Esophagus muscularis mucosa (tissue), 4 donors: ENCODE measurements around the gene MB21D2. TPM values are rescaled to one million over a fixed set of nuclear protein-coding genes. Genes with fewer than 3 reads are reported as not detected.

Experiments
- DNase-seq: peaks from one replicate; pipeline ENCODE4 v3.0.0-alpha.2; 2017; ENCODE audit errors: extremely low spot score
- H3K27ac ChIP-seq, 4 donors: fragments of 200-600 bp; sonication (generic); replicated peaks in 1 of 4; 1 replicate in 3 of 4; 2 replicates in 1 of 4; pipeline ENCODE4 v1.5.1; 2016 to 2019; ENCODE audit warnings: mild to moderate bottlenecking in 1 of 4
- H3K27me3 ChIP-seq, 4 donors: fragments of 200-600 bp; sonication (generic); one replicate each; pipeline versions ENCODE4 v1.5.1 to v1.6.0; 2016 to 2019
- H3K36me3 ChIP-seq, 4 donors: fragments of 200-600 bp; sonication (generic); one replicate each; pipeline ENCODE4 v1.5.1; 2016 to 2019
- H3K4me1 ChIP-seq, 4 donors: fragments of 200-600 bp; sonication (generic); one replicate each; pipeline ENCODE4 v1.5.1; 2016 to 2019
- H3K4me3 ChIP-seq, 4 donors: fragments of 200-600 bp; sonication (generic); 1 replicate in 2 of 4; 2 replicates in 2 of 4; pipeline ENCODE4 v1.5.1; 2016 to 2019; ENCODE audit warnings: mild to moderate bottlenecking in 4 of 4, moderate library complexity in 1 of 4
- H3K9me3 ChIP-seq, 4 donors: fragments of 200-600 bp; sonication (generic); 1 replicate in 3 of 4; 2 replicates in 1 of 4; pipeline ENCODE4 v1.5.1; 2016 to 2019
- CTCF ChIP-seq, 3 experiments: fragments of 200-600 bp in 2 of 3; fragments of 450-650 bp in 1 of 3; sonication (generic) in 2 of 3; IDR thresholded peaks; one replicate each; pipeline ENCODE4 v1.5.1; 2017 to 2019; ENCODE audit warnings: antibody characterized with exemption in 3 of 3, mild to moderate bottlenecking in 2 of 3, moderate library complexity in 1 of 3
- EP300 ChIP-seq: sonication (generic); formaldehyde crosslinking; IDR thresholded peaks from one replicate; pipeline ENCODE4 v1.6.1; 2017; ENCODE audit warnings: antibody characterized with exemption
- POLR2A ChIP-seq: fragments of 450-650 bp; IDR thresholded peaks from one replicate; pipeline ENCODE4 v1.6.1; 2017; ENCODE audit warnings: antibody characterized with exemption, moderate library complexity, mild to moderate bottlenecking, low read depth
- POLR2AphosphoS5 ChIP-seq, 2 donors: sonication (generic); formaldehyde crosslinking; IDR thresholded peaks; one replicate each; pipeline ENCODE4 v1.6.1; 2017; ENCODE audit warnings: antibody characterized with exemption in 2 of 2
- WGBS: methylation state at CpG from one replicate; pipeline ENCODE4 v1.1.5; 2018; 5-methylcytosine and 5-hydroxymethylcytosine counted together
- intact Hi-C: fragments of 100-400 bp; cut with DNase I; formaldehyde crosslinking; loops from one replicate; pipeline ENCODE4 v1.15.1; 2023
- total RNA-seq, 4 donors: library from RNA; depleted of rRNA; stranded (reverse); fragments of >200 nt; gene quantifications; one replicate each; pipeline versions ENCODE4 v1.1.0 to v1.2.1, GENCODE V29; 2016

The MB21D2 gene
- total RNA-seq, 4 donors from 2014 or later: 5.4 to 11.5 (median 8.2) TPM

GRCh38 chr3:192866804-192867203 lies 50.9 kb downstream of the MB21D2 start:
- Histone ChIP-seq H3K4me1 (peaks cover 18 to 59% (median 41%) of the 10 kb centered on the region in 4 donors), H3K9me3 (no peaks in the 10 kb centered on the region), H3K27me3 (no peaks in the 10 kb centered on the region), H3K36me3 (no peaks in the 10 kb centered on the region), H3K27ac (peak overlapping the region in 1 of 4 donors; percentile 31), H3K4me3 (no peak overlapping the region)
- DNase-seq: no peak
- WGBS: 92% methylated on average over 3 of the region's 3 CpGs
- TF ChIP-seq EP300: no peak
- TF ChIP-seq POLR2AphosphoS5 (IDR thresholded peaks at IDR 0.05): no peak
- no peak for TF ChIP-seq CTCF (IDR thresholded peaks at IDR 0.05)
- no peak for TF ChIP-seq POLR2A
- intact Hi-C loops: no loop called here

- H3K36me3 ChIP-seq: no peaks in the 10 kb centered on the region
- no peaks in the 10 kb centered on the region for H3K9me3 ChIP-seq
- DNase-seq: no peak
- H3K4me1 ChIP-seq: peaks cover 10 to 53% (median 34%) of the 10 kb centered on the region in 4 donors
- TF ChIP-seq CTCF (IDR thresholded peaks at IDR 0.05) (no peak), POLR2A (no peak), POLR2AphosphoS5 (IDR thresholded peaks at IDR 0.05) (peak; percentile 57 to 62), EP300 (no peak)
- H3K4me3 ChIP-seq: no peak overlapping the region
- intact Hi-C loops: no loop called here
- H3K27me3 ChIP-seq: no peaks in the 10 kb centered on the region
- peak overlapping the region in 1 of 4 donors; percentile 17 for H3K27ac ChIP-seq
- WGBS: 59% methylated on average over 3 of the region's 3 CpGs
These were observed 52.7 kb downstream of the MB21D2 start for GRCh38 chr3:192864941-192865340.

GRCh38 chr3:192863091-192863420 lies 54.6 kb downstream of the MB21D2 start:
- Histone ChIP-seq H3K9me3 (no peaks in the 10 kb centered on the region), H3K4me3 (no peak overlapping the region), H3K27ac (no peak overlapping the region), H3K4me1 (peaks cover 14 to 46% (median 36%) of the 10 kb centered on the region in 4 donors), H3K27me3 (no peaks in the 10 kb centered on the region), H3K36me3 (no peaks in the 10 kb centered on the region)
- TF ChIP-seq POLR2AphosphoS5 (IDR thresholded peaks at IDR 0.05) (no peak), CTCF (IDR thresholded peaks at IDR 0.05) (no peak), POLR2A (no peak), EP300 (no peak)
- intact Hi-C loops: no loop called here
- WGBS: 76% methylated on average over 4 of the region's 4 CpGs
- DNase-seq: no peak

- intact Hi-C loops: no loop called here
- WGBS: 99% methylated on average over 7 of the region's 7 CpGs
- H3K27ac ChIP-seq: no peak overlapping the region
- peaks cover 10 to 43% (median 34%) of the 10 kb centered on the region in 4 donors for H3K4me1 ChIP-seq
- H3K9me3 ChIP-seq: no peaks in the 10 kb centered on the region
- TF ChIP-seq POLR2A (no peak), CTCF (IDR thresholded peaks at IDR 0.05) (no peak), POLR2AphosphoS5 (IDR thresholded peaks at IDR 0.05) (no peak), EP300 (no peak)
- no peak overlapping the region for H3K4me3 ChIP-seq
- no peaks in the 10 kb centered on the region for H3K27me3 ChIP-seq
- DNase-seq: no peak
- no peaks in the 10 kb centered on the region for H3K36me3 ChIP-seq
These were observed 55.1 kb downstream of the MB21D2 start for GRCh38 chr3:192862408-192863090.

GRCh38 chr3:192861972-192862371 lies 55.7 kb downstream of the MB21D2 start:
- no peaks in the 10 kb centered on the region for H3K27me3 ChIP-seq
- H3K4me1 ChIP-seq: peaks cover 10 to 43% (median 32%) of the 10 kb centered on the region in 4 donors
- no peak overlapping the region for H3K27ac ChIP-seq
- TF ChIP-seq POLR2AphosphoS5 (IDR thresholded peaks at IDR 0.05): no peak
- TF ChIP-seq EP300: no peak
- TF ChIP-seq POLR2A: no peak
- no peak for TF ChIP-seq CTCF (IDR thresholded peaks at IDR 0.05)
- no peak for DNase-seq
- H3K9me3 ChIP-seq: no peaks in the 10 kb centered on the region
- H3K36me3 ChIP-seq: no peaks in the 10 kb centered on the region
- no peak overlapping the region for H3K4me3 ChIP-seq
- intact Hi-C loops: no loop called here
- WGBS: 94% methylated on average over 2 of the region's 2 CpGs
